Thyroid gland (tissue), 4 donors: ENCODE results near the gene TMEM131L.

Source experiments
- POLR2A ChIP-seq, 2 donors: fragments of 450-650 bp; IDR thresholded peaks; one replicate each; pipeline ENCODE4 v1.6.1; 2017; ENCODE audit warnings: antibody characterized with exemption in 2 of 2, mild to moderate bottlenecking in 2 of 2, moderate library complexity in 1 of 2
- TF ChIP-seq, protein P1 (sequence below), 6 experiments: fragments of 200-600 bp in 3 of 6; fragments of 450-650 bp in 3 of 6; sonication (generic) in 3 of 6; IDR thresholded peaks; one replicate each; pipeline ENCODE4 v1.5.1; 2016 to 2019; ENCODE audit warnings: antibody characterized with exemption in 6 of 6, mild to moderate bottlenecking in 2 of 6, inconsistent platforms in 1 of 6, moderate library complexity in 1 of 6

DNA sequence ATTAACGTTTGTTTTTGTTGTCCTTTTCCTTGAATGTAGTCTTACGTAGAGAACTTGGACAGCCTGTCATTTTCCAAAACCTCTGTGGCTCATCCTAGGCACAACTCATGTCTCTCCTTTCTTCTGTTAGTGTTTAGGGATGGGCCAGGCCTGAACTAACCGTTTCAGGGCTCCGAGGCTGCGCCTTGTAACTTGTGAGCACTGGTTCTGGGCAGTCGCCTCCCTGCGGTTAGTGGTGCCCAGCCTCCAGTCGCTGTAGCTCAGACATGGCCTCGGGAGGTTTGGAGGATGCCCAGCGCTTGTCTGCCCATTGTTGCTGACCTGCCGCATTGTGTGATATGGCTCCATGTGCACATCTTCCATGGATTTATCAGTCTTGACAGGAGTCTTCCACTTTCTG is 32.8 kb downstream of the TMEM131L start:
- TF ChIP-seq, protein P1, sequence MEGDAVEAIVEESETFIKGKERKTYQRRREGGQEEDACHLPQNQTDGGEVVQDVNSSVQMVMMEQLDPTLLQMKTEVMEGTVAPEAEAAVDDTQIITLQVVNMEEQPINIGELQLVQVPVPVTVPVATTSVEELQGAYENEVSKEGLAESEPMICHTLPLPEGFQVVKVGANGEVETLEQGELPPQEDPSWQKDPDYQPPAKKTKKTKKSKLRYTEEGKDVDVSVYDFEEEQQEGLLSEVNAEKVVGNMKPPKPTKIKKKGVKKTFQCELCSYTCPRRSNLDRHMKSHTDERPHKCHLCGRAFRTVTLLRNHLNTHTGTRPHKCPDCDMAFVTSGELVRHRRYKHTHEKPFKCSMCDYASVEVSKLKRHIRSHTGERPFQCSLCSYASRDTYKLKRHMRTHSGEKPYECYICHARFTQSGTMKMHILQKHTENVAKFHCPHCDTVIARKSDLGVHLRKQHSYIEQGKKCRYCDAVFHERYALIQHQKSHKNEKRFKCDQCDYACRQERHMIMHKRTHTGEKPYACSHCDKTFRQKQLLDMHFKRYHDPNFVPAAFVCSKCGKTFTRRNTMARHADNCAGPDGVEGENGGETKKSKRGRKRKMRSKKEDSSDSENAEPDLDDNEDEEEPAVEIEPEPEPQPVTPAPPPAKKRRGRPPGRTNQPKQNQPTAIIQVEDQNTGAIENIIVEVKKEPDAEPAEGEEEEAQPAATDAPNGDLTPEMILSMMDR (IDR thresholded peaks at IDR 0.05), result no peak
- TF ChIP-seq POLR2A (IDR thresholded peaks at IDR 0.05), result no peak
